ENCODE data around the gene RIMBP2. TPM values are rescaled to one million over a fixed set of nuclear protein-coding genes. Genes with fewer than 3 reads are reported as not detected.

The RIMBP2 gene
- total RNA-seq, 4 donors from 2014 or later: 0.22 to 1.4 (median 1.2) TPM; not detected in 1

DNA sequence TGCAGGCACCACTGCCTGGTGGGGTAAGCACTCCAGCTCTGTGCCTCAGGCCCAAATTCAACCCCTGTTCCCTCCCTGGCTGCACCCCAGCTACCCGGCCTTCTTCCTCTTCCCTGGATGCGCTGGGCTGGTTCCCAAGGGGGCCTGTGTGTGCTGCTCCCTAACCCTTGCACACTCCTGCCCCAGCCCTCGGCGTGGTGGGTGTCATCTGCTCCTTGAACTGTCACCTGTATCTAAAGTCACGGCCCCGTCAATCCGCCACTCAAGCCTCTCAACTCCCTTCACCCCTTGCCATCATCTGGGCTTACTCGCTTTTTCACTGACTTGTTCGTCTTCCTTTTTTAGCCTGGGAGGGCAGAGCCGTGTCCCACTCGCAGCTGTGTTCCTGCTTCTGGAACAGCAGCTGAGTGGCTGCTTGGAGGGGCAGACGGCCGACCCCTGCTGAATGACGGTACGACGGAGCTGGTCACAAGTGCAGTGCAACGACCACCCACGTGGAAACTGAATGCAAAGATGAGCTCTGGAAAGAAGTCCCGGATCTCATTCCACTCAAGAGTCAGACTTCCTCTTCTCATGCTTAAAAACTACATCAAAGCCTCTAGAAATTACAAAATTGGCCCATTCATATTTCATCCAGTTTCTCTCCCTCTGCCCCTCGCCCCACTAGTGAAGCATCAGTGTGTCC lies 239.5 kb downstream of the RIMBP2 start:
- Histone ChIP-seq H3K36me3 (no peaks in the 10 kb centered on the region), H3K27ac (no peak overlapping the region), H3K4me3 (no peak overlapping the region), H3K4me1 (no peaks in the 10 kb centered on the region), H3K27me3 (no peaks in the 10 kb centered on the region), H3K9me3 (peaks cover 0 to 9% (median 0%) of the 10 kb centered on the region in 4 donors)
- TF ChIP-seq POLR2A (IDR thresholded peaks at IDR 0.05) (no peak), EP300 (IDR thresholded peaks at IDR 0.05) (no peak)
- TF ChIP-seq, protein P1, sequence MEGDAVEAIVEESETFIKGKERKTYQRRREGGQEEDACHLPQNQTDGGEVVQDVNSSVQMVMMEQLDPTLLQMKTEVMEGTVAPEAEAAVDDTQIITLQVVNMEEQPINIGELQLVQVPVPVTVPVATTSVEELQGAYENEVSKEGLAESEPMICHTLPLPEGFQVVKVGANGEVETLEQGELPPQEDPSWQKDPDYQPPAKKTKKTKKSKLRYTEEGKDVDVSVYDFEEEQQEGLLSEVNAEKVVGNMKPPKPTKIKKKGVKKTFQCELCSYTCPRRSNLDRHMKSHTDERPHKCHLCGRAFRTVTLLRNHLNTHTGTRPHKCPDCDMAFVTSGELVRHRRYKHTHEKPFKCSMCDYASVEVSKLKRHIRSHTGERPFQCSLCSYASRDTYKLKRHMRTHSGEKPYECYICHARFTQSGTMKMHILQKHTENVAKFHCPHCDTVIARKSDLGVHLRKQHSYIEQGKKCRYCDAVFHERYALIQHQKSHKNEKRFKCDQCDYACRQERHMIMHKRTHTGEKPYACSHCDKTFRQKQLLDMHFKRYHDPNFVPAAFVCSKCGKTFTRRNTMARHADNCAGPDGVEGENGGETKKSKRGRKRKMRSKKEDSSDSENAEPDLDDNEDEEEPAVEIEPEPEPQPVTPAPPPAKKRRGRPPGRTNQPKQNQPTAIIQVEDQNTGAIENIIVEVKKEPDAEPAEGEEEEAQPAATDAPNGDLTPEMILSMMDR (IDR thresholded peaks at IDR 0.05): no peak
- no peak for DNase-seq (ENCODE audit: low spot score in 2 of 2)
- WGBS, 2 donors: 34 to 38% methylated on average over 20 of the region's 20 CpGs

DNA sequence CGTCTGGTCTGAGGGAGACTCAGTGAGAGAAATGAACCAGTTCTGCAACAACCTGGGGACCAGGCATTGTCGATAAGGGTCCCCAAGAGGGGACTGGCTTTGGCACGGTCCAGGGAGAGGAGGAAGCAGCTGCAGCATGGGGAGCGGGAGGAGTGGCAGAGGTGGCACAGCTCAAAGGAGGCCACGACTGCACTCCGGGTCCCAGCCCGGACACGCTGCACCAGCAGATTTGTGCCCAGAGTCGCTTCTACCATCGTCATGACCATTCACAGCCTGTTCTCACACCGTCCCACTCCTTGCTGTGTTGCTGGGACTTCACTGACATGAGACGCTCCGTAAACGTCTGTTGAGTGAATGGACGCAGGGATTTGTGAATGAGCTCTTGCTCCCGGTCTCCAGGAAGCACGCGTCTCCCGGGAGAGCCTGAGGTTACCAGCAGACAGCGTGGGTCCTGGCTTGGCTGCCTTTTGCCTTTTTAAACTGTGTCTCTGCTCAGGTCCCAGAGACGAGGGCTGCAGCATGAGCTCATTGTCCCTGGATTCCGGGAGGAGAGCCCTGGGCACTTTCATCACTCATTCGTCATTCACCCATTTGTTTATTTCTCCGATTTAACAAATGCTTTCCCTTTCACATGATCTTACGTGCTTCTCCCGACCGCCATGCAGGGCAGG lies 241.4 kb downstream of the RIMBP2 start:
- Histone ChIP-seq H3K27ac (no peak overlapping the region), H3K4me1 (no peaks in the 10 kb centered on the region), H3K36me3 (no peaks in the 10 kb centered on the region), H3K27me3 (no peaks in the 10 kb centered on the region), H3K4me3 (no peak overlapping the region), H3K9me3 (peaks cover 0 to 9% (median 0%) of the 10 kb centered on the region in 4 donors)
- 64 to 72% methylated on average over 27 of the region's 27 CpGs for WGBS, 2 donors
- no peak for DNase-seq (ENCODE audit: low spot score in 2 of 2)
- TF ChIP-seq, protein P1 (IDR thresholded peaks at IDR 0.05): no peak
- TF ChIP-seq POLR2A (IDR thresholded peaks at IDR 0.05) (no peak), EP300 (IDR thresholded peaks at IDR 0.05) (no peak)

DNA sequence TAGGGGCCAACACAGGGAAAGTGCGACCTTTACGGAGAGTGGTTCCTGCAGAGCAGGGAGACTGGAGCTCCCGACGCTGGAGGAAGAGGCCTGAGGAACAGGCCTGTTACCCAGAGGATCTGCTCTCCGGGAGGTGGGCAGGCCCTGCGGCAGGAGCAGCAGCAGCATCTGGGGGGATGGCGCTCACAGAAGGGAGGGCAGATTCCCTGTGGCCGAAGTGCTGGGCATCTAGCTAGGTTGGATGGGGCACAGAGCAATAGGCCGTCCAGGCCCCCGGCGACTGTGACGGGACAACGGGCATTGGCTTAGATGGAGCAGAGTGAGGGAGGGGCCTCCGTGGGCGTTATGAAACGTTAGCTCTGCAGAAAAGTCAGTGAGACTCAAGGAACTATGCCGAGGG lies 242.8 kb downstream of the RIMBP2 start:
- TF ChIP-seq, protein P1 (IDR thresholded peaks at IDR 0.05): no peak
- no peak for TF ChIP-seq POLR2A (IDR thresholded peaks at IDR 0.05)
- TF ChIP-seq EP300 (IDR thresholded peaks at IDR 0.05): no peak
- Histone ChIP-seq H3K9me3 (peaks cover 0 to 20% (median 0%) of the 10 kb centered on the region in 4 donors), H3K4me1 (no peaks in the 10 kb centered on the region), H3K27me3 (no peaks in the 10 kb centered on the region), H3K27ac (no peak overlapping the region), H3K4me3 (no peak overlapping the region), H3K36me3 (no peaks in the 10 kb centered on the region)
- no peak for DNase-seq (ENCODE audit: low spot score in 2 of 2)
- 71% methylated on average over 16 to 17 of the region's 17 CpGs for whole genome bisulfite sequencing, 2 donors

DNA sequence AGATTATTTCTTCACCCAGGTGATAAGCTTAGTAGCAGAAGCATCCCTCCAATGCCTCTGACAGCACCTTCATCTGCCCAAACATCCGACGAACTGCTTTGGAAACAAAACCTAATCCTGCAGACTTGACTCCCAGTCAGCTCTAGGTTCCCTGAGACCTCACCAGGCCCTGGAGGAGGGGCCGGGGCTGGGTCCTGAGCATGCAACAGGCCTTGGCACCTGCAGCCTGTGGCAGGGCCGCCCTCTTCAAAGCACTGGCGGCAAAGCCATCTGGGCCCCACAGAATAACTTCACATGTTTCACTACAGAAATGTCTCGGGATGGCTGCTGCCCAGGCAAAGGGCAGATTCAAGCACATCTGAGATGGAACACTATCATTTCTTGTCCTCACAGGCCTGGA lies 245.1 kb downstream of the RIMBP2 start:
- Histone ChIP-seq H3K36me3 (no peaks in the 10 kb centered on the region), H3K4me1 (no peaks in the 10 kb centered on the region), H3K27ac (no peak overlapping the region), H3K4me3 (no peak overlapping the region), H3K9me3 (peaks cover 0 to 38% (median 0%) of the 10 kb centered on the region in 4 donors), H3K27me3 (no peaks in the 10 kb centered on the region)
- no peak for TF ChIP-seq POLR2A (IDR thresholded peaks at IDR 0.05)
- TF ChIP-seq, protein P1 (IDR thresholded peaks at IDR 0.05): no peak
- no peak for TF ChIP-seq EP300 (IDR thresholded peaks at IDR 0.05)
- WGBS, 2 donors: 83 to 84% methylated on average over 6 of the region's 6 CpGs
- DNase-seq (ENCODE audit: low spot score in 2 of 2): no peak

DNA sequence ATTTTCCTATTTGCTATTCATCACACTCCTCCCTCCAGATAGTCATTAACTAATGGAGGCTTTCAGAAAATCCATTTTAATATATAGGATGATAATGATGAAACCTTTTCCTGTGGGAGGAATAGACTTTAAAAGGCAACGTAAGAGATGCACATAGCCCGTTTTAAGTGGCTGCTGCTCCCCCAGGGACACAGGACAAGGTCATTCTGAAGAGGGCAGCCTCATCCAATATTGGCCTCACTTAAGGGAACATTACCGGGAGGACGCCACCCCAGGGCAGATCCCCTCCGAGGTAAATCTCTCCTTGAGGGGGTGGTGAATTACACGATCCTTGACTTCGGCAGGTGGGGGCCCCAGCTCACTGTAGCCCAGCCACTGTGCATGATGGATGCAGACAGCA lies 246.5 kb downstream of the RIMBP2 start:
- H3K9me3 ChIP-seq: peaks cover 0 to 43% (median 0%) of the 10 kb centered on the region in 4 donors
- WGBS, 2 donors: 70 to 71% methylated on average over 7 of the region's 7 CpGs
- DNase-seq (ENCODE audit: low spot score in 2 of 2): no peak
- TF ChIP-seq EP300 (IDR thresholded peaks at IDR 0.05): no peak
- TF ChIP-seq, protein P1 (IDR thresholded peaks at IDR 0.05): no peak
- no peak for TF ChIP-seq POLR2A (IDR thresholded peaks at IDR 0.05)
- H3K4me3 ChIP-seq: no peak overlapping the region
- H3K4me1 ChIP-seq: no peaks in the 10 kb centered on the region
- no peaks in the 10 kb centered on the region for H3K27me3 ChIP-seq
- no peaks in the 10 kb centered on the region for H3K36me3 ChIP-seq
- H3K27ac ChIP-seq: no peak overlapping the region

Measured in tibial nerve (tissue), 4 donors.